ENCODE measurements around the gene GPX5. TPM values are rescaled to one million over a fixed set of nuclear protein-coding genes. Genes with fewer than 3 reads are reported as not detected.

The GPX5 gene
- total RNA-seq, 1 experiment from 2014 or later, result not detected

GRCh38 chr6:28523241-28523622 lies 2.4 kb upstream of the GPX5 start:
- Histone ChIP-seq H3K4me3 (ENCODE audit: low read depth, low read length, poor library complexity, severe bottlenecking) (no peak overlapping the region), H3K27ac (ENCODE audit: low read depth, low read length, poor library complexity, severe bottlenecking) (no peak overlapping the region), H3K27me3 (replicated peaks; ENCODE audit: insufficient read depth, low read depth, low read length, poor library complexity) (peaks cover 2% of the 10 kb centered on the region), H3K9me3 (ENCODE audit: low read depth, low read length, poor library complexity, severe bottlenecking) (no peaks in the 10 kb centered on the region), H3K36me3 (ENCODE audit: insufficient read depth, low read length, poor library complexity, severe bottlenecking) (no peaks in the 10 kb centered on the region), H3K4me1 (ENCODE audit: insufficient read depth, low read length, poor library complexity, severe bottlenecking) (no peaks in the 10 kb centered on the region)
- TF ChIP-seq EZH2 (IDR thresholded peaks at IDR 0.05; ENCODE audit: borderline replicate concordance, low read depth, low read length, poor library complexity, severe bottlenecking) (no peak), CTCF (conservative IDR thresholded peaks at IDR 0.05; ENCODE audit: low read depth, low read length) (no peak)
- no TSS peak for BruUV-seq (replicated peaks)
- POLR2A ChIA-PET (ENCODE audit: low non-redundant PET), result no interaction called here
- intact Hi-C loops (cut with micrococcal nuclease; ENCODE audit: unreplicated experiment), result no loop called here
- CTCF ChIA-PET, result no interaction called here
- DNase-seq (ENCODE audit: low spot score), result no peak

GRCh38 chr6:28530777-28531176 lies 5.1 kb downstream of the GPX5 start:
- no peak for DNase-seq (ENCODE audit: low spot score)
- POLR2A ChIA-PET (ENCODE audit: low non-redundant PET), result no interaction called here

GRCh38 chr6:28531479-28532128 lies 5.9 kb downstream of the GPX5 start:
- TF ChIP-seq CTCF (conservative IDR thresholded peaks at IDR 0.05; ENCODE audit: low read depth, low read length) (peak; percentile 39; the same call in 1 of the 2 replicates), EZH2 (IDR thresholded peaks at IDR 0.05; ENCODE audit: borderline replicate concordance, low read depth, low read length, poor library complexity, severe bottlenecking) (no peak)
- Histone ChIP-seq H3K9me3 (ENCODE audit: low read depth, low read length, poor library complexity, severe bottlenecking) (no peaks in the 10 kb centered on the region), H3K4me1 (ENCODE audit: insufficient read depth, low read length, poor library complexity, severe bottlenecking) (no peaks in the 10 kb centered on the region), H3K36me3 (ENCODE audit: insufficient read depth, low read length, poor library complexity, severe bottlenecking) (no peaks in the 10 kb centered on the region), H3K27me3 (replicated peaks; ENCODE audit: insufficient read depth, low read depth, low read length, poor library complexity) (no peaks in the 10 kb centered on the region), H3K4me3 (ENCODE audit: low read depth, low read length, poor library complexity, severe bottlenecking) (no peak overlapping the region), H3K27ac (ENCODE audit: low read depth, low read length, poor library complexity, severe bottlenecking) (no peak overlapping the region)
- no TSS peak for BruUV-seq (replicated peaks)
- peak; percentile 21 for DNase-seq (ENCODE audit: low spot score)
- intact Hi-C loops (cut with micrococcal nuclease; ENCODE audit: unreplicated experiment), result no loop called here
- ChIA-PET CTCF (interaction anchor here (0.7 kb wide), 1 partner anchor 154 kb away, joined by 4 read pairs; no protein-coding TSS in a partner anchor), POLR2A (ENCODE audit: low non-redundant PET) (no interaction called here)

More at GRCh38 chr6:28530777-28531176, 5.1 kb downstream of the GPX5 start:
- intact Hi-C loops (cut with micrococcal nuclease; ENCODE audit: unreplicated experiment), result no loop called here
- no peaks in the 10 kb centered on the region for H3K36me3 ChIP-seq (ENCODE audit: insufficient read depth, low read length, poor library complexity, severe bottlenecking)
- H3K4me3 ChIP-seq (ENCODE audit: low read depth, low read length, poor library complexity, severe bottlenecking), result no peak overlapping the region
- H3K27ac ChIP-seq (ENCODE audit: low read depth, low read length, poor library complexity, severe bottlenecking), result no peak overlapping the region
- CTCF ChIA-PET, result no interaction called here
- BruUV-seq (replicated peaks), result no TSS peak
- H3K9me3 ChIP-seq (ENCODE audit: low read depth, low read length, poor library complexity, severe bottlenecking), result no peaks in the 10 kb centered on the region
- no peaks in the 10 kb centered on the region for H3K27me3 ChIP-seq (replicated peaks; ENCODE audit: insufficient read depth, low read depth, low read length, poor library complexity)
- H3K4me1 ChIP-seq (ENCODE audit: insufficient read depth, low read length, poor library complexity, severe bottlenecking), result no peaks in the 10 kb centered on the region
- TF ChIP-seq CTCF (conservative IDR thresholded peaks at IDR 0.05; ENCODE audit: low read depth, low read length) (no peak), EZH2 (IDR thresholded peaks at IDR 0.05; ENCODE audit: borderline replicate concordance, low read depth, low read length, poor library complexity, severe bottlenecking) (no peak)
